ENCODE measurements around the gene ACOT7.

- no peak for TF ChIP-seq POLR2AphosphoS5 (IDR thresholded peaks at IDR 0.05; ENCODE audit: low read depth)
- no peak for TF ChIP-seq CTCF (IDR thresholded peaks at IDR 0.05; ENCODE audit: insufficient read depth, low read length)
- TF ChIP-seq, protein P1, sequence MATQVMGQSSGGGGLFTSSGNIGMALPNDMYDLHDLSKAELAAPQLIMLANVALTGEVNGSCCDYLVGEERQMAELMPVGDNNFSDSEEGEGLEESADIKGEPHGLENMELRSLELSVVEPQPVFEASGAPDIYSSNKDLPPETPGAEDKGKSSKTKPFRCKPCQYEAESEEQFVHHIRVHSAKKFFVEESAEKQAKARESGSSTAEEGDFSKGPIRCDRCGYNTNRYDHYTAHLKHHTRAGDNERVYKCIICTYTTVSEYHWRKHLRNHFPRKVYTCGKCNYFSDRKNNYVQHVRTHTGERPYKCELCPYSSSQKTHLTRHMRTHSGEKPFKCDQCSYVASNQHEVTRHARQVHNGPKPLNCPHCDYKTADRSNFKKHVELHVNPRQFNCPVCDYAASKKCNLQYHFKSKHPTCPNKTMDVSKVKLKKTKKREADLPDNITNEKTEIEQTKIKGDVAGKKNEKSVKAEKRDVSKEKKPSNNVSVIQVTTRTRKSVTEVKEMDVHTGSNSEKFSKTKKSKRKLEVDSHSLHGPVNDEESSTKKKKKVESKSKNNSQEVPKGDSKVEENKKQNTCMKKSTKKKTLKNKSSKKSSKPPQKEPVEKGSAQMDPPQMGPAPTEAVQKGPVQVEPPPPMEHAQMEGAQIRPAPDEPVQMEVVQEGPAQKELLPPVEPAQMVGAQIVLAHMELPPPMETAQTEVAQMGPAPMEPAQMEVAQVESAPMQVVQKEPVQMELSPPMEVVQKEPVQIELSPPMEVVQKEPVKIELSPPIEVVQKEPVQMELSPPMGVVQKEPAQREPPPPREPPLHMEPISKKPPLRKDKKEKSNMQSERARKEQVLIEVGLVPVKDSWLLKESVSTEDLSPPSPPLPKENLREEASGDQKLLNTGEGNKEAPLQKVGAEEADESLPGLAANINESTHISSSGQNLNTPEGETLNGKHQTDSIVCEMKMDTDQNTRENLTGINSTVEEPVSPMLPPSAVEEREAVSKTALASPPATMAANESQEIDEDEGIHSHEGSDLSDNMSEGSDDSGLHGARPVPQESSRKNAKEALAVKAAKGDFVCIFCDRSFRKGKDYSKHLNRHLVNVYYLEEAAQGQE (IDR thresholded peaks at IDR 0.05; ENCODE audit: insufficient replicate concordance, low read depth), result no peak
- TF ChIP-seq GABPA (IDR thresholded peaks at IDR 0.05; ENCODE audit: low read depth), result no peak
- no peak for TF ChIP-seq SPI1 (IDR thresholded peaks at IDR 0.05; ENCODE audit: borderline replicate concordance, low read depth)
Measured at GRCh38 chr1:6321205-6321604, 72.4 kb downstream of the ACOT7 start.

All from HL-60 (cell line).